Smooth muscle cell (in vitro differentiated cells): Measurements from ENCODE around the gene HS3ST4. TPM values are rescaled to one million over a fixed set of nuclear protein-coding genes. Genes with fewer than 3 reads are reported as not detected.

Experiments
- DNase-seq: peaks from one replicate; lab custom pipeline; 2025; ENCODE audit not compliant: unreplicated experiment; lab: John Stamatoyannopoulos, UW
- H2AFZ ChIP-seq: fragments of 200-600 bp; sonication (generic); 2 replicates; pipeline ENCODE4 v1.6.0; 2016; ENCODE audit warnings: antibody characterized with exemption, low read depth, mild to moderate bottlenecking
- H3F3A ChIP-seq: fragments of 200-600 bp; sonication (generic); 2 replicates; pipeline ENCODE4 v1.6.0; 2017; ENCODE audit warnings: antibody characterized with exemption, low read depth
- H3K27ac ChIP-seq: fragments of 200-600 bp; sonication (generic); 2 replicates; pipeline ENCODE4 v1.5.1; 2016; ENCODE audit warnings: low read depth, mild to moderate bottlenecking
- H3K27me3 ChIP-seq: fragments of 200-600 bp; sonication (generic); 2 replicates; pipeline ENCODE4 v1.6.1; 2016; ENCODE audit warnings: low read depth, mild to moderate bottlenecking
- H3K36me3 ChIP-seq: fragments of 200-600 bp; sonication (generic); 2 replicates; pipeline ENCODE4 v1.5.1; 2016; ENCODE audit warnings: low read depth
- H3K4me1 ChIP-seq: fragments of 200-600 bp; sonication (generic); 2 replicates; pipeline ENCODE4 v1.5.1; 2016; ENCODE audit warnings: low read depth
- H3K4me2 ChIP-seq: fragments of 200-600 bp; sonication (generic); 2 replicates; pipeline ENCODE4 v1.6.0; 2016; ENCODE audit warnings: mild to moderate bottlenecking
- H3K4me3 ChIP-seq: fragments of 200-600 bp; sonication (generic); 2 replicates; pipeline ENCODE4 v1.5.1; 2016; ENCODE audit warnings: mild to moderate bottlenecking
- H3K79me2 ChIP-seq: fragments of 200-600 bp; sonication (generic); 2 replicates; pipeline ENCODE4 v1.6.0; 2016; ENCODE audit warnings: low read depth, mild to moderate bottlenecking
- H3K9ac ChIP-seq: fragments of 200-600 bp; sonication (generic); 2 replicates; pipeline ENCODE4 v1.6.0; 2016; ENCODE audit warnings: low read depth
- H3K9me3 ChIP-seq: fragments of 200-600 bp; sonication (generic); replicated peaks from 2 replicates; pipeline ENCODE4 v1.5.1; 2016; ENCODE audit warnings: low read depth
- H4K20me1 ChIP-seq: fragments of 200-600 bp; sonication (generic); 2 replicates; pipeline ENCODE4 v1.6.0; 2016; ENCODE audit warnings: low read depth
- WGBS: methylation state at CpG from one replicate; pipeline ENCODE4 v1.1.7; 2016; ENCODE audit warnings: low lambda C conversion rate; 5-methylcytosine and 5-hydroxymethylcytosine counted together
- polyA plus RNA-seq: library from polyadenylated mRNA; unstranded; fragments of >200 nt; fragmentation: Nextera tagmentation; extraction: Ambion mirVana; gene quantifications from 2 replicates; pipeline ENCODE4 v1.2.1, GENCODE V29; 2016
- total RNA-seq: library from RNA; depleted of rRNA; stranded (reverse); fragments of >200 nt; gene quantifications from 2 replicates; pipeline ENCODE4 v1.2.3, GENCODE V29; 2014
- TF ChIP-seq, protein P1 (sequence below): fragments of 200-600 bp; sonication (generic); IDR thresholded peaks from 2 replicates; pipeline ENCODE4 v1.5.1; 2017; ENCODE audit warnings: borderline replicate concordance, mild to moderate bottlenecking, antibody characterized with exemption; ENCODE audit not compliant: insufficient read depth, poor library complexity, severe bottlenecking

HS3ST4 gene
- total and polyA plus RNA-seq, 2 experiments from 2014 or later = 0.29 to 2.2 TPM

DNA sequence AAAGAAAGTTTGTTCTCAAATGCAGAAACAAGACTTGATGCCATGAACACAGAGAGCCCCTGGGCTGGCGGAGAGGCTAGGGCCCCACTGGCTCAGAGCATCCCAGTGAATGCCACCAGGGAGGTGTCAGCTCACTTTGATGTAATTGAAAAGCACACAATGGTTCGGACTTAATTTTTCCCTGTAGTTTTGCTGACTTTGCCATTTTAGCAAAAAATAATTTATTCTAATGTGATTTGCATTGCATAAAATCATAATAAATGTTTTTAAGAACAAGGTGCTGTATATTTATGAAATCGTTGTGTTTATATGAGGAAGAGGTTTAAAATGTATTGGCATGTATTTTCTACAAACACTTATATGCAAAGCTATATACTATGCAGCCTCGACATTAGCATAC is 140.5 kb downstream of the HS3ST4 start:
- no peaks in the 10 kb centered on the region for H3F3A ChIP-seq

DNA sequence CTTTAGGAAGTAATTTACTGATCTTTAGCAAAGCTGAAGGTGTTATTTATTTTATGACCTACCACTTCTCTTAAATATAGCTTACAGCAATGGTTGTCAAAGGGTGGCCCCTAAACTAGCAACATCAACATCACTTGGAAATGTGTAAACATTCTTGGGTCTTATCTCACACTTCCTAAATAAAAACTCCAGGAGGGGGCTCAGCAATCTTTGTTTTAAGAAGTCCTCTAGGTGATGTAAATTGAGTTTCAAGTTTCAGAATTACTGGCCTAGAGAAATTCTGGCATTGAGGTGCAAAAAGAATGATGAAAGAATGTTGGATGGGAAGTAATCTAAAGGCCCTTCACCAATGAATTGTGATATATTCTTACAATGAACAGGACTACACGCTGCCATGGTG is 142.3 kb downstream of the HS3ST4 start:
- no peaks in the 10 kb centered on the region for H4K20me1 ChIP-seq
- WGBS = 94% methylated on average over 1 of the region's 1 CpG
- H3K36me3 ChIP-seq = no peaks in the 10 kb centered on the region

More for the DNA sequence above, 140.5 kb downstream of the HS3ST4 start:
- DNase-seq = no peak
- TF ChIP-seq, protein P1, sequence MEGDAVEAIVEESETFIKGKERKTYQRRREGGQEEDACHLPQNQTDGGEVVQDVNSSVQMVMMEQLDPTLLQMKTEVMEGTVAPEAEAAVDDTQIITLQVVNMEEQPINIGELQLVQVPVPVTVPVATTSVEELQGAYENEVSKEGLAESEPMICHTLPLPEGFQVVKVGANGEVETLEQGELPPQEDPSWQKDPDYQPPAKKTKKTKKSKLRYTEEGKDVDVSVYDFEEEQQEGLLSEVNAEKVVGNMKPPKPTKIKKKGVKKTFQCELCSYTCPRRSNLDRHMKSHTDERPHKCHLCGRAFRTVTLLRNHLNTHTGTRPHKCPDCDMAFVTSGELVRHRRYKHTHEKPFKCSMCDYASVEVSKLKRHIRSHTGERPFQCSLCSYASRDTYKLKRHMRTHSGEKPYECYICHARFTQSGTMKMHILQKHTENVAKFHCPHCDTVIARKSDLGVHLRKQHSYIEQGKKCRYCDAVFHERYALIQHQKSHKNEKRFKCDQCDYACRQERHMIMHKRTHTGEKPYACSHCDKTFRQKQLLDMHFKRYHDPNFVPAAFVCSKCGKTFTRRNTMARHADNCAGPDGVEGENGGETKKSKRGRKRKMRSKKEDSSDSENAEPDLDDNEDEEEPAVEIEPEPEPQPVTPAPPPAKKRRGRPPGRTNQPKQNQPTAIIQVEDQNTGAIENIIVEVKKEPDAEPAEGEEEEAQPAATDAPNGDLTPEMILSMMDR = no peak
- H3K4me2 ChIP-seq = no peak overlapping the region
- WGBS = 90% methylated on average over 4 of the region's 4 CpGs
- H2AFZ ChIP-seq = no peak overlapping the region
- peaks cover 3% of the 10 kb centered on the region for H3K27me3 ChIP-seq
- H3K9me3 ChIP-seq = no peaks in the 10 kb centered on the region
- H3K4me1 ChIP-seq = no peaks in the 10 kb centered on the region
- H3K79me2 ChIP-seq = no peaks in the 10 kb centered on the region
- no peaks in the 10 kb centered on the region for H3K36me3 ChIP-seq
- no peak overlapping the region for H3K9ac ChIP-seq
- H4K20me1 ChIP-seq = no peaks in the 10 kb centered on the region
- no peak overlapping the region for H3K27ac ChIP-seq
- H3K4me3 ChIP-seq = no peak overlapping the region

DNA sequence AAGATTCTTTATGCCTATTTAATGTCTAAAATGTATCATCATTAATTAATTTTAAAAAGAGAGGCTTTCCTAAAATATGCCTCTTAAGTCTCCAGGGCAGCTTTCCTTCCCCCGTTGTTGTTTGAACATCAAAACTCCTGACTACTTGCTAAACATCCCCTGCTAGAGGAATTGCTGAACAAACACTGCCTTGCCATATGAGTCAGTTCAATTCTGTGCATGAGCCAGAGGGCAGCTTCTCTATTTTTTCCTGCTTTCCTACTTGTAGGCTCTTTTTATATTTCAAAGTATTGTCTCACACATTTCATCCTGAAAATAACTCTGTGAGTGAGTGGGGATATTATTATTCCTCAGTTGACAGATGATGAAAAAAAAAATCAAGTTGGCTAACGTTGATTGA is 143.4 kb downstream of the HS3ST4 start:
- TF ChIP-seq, protein P1 = no peak
- no peaks in the 10 kb centered on the region for H3K36me3 ChIP-seq
- no peaks in the 10 kb centered on the region for H4K20me1 ChIP-seq
- no peak overlapping the region for H3K4me3 ChIP-seq
- H3K27ac ChIP-seq = no peak overlapping the region
- 66% methylated on average over 2 of the region's 2 CpGs for WGBS
- H3K9me3 ChIP-seq = no peaks in the 10 kb centered on the region
- H3K79me2 ChIP-seq = no peaks in the 10 kb centered on the region
- H3K4me2 ChIP-seq = no peak overlapping the region
- no peak overlapping the region for H3K9ac ChIP-seq
- no peak overlapping the region for H2AFZ ChIP-seq
- peaks cover 4% of the 10 kb centered on the region for H3K27me3 ChIP-seq
- H3K4me1 ChIP-seq = peaks cover 5% of the 10 kb centered on the region
- H3F3A ChIP-seq = no peaks in the 10 kb centered on the region
- no peak for DNase-seq

More for the DNA sequence above, 142.3 kb downstream of the HS3ST4 start:
- H3K27ac ChIP-seq = no peak overlapping the region
- DNase-seq = no peak
- H2AFZ ChIP-seq = no peak overlapping the region
- TF ChIP-seq, protein P1 = no peak
- H3K9me3 ChIP-seq = no peaks in the 10 kb centered on the region
- peaks cover 4% of the 10 kb centered on the region for H3K27me3 ChIP-seq
- H3F3A ChIP-seq = no peaks in the 10 kb centered on the region
- no peak overlapping the region for H3K4me2 ChIP-seq
- H3K79me2 ChIP-seq = no peaks in the 10 kb centered on the region
- no peak overlapping the region for H3K9ac ChIP-seq
- no peak overlapping the region for H3K4me3 ChIP-seq
- H3K4me1 ChIP-seq = peaks cover 5% of the 10 kb centered on the region

DNA sequence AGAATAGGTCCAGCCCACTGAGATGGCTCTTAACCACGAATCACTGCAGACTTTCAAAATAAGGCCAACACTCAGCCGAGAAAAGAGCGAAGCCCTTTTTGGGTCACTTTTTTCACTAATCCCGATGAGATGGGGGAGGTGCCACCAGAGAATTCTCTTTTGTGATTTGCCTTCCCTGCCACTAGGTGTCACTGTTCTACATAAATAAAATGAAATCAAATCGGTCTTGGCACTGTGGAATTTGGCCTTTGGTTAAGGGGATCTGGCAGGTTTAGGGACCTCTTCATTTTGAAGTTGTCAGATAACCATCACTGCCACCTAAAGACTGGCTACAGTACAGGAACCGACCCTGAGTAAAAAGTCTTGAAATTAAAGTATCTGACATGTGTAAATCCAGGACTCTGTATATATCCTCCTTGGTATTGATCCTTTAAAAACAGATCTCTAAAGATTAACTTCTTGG is 147.0 kb downstream of the HS3ST4 start:
- Histone ChIP-seq H3K4me3 (peak overlapping the region; percentile 41), H3K4me1 (peaks cover 5% of the 10 kb centered on the region), H3K9ac (no peak overlapping the region), H3K4me2 (peak overlapping the region; percentile 72), H3K79me2 (no peaks in the 10 kb centered on the region), H3K9me3 (no peaks in the 10 kb centered on the region), H2AFZ (peak overlapping the region; percentile 47), H3K27me3 (peaks cover 4% of the 10 kb centered on the region), H3K27ac (no peak overlapping the region), H3K36me3 (no peaks in the 10 kb centered on the region), H3F3A (no peaks in the 10 kb centered on the region), H4K20me1 (no peaks in the 10 kb centered on the region)
- 5% methylated on average over 6 of the region's 6 CpGs for WGBS
- DNase-seq = no peak
- TF ChIP-seq, protein P1 = peak; percentile 81
